Upper lobe of left lung (tissue), 6 donors: ENCODE results near the gene MARVELD1. TPM values are rescaled to one million over a fixed set of nuclear protein-coding genes. Genes with fewer than 3 reads are reported as not detected.

Experiments used
- ATAC-seq, 2 donors: fragments of 200-7000 bp; cut with Tn5 transposase; one replicate each; pipeline ENCODE4 v1.9.1; 2022; ENCODE audit warnings: mild to moderate bottlenecking in 2 of 2, moderate library complexity in 2 of 2; ENCODE audit not compliant: low FRiP score in 2 of 2
- DNase-seq, 2 donors: peaks; one replicate each; pipeline ENCODE4 v3.0.0-alpha.2; 2019 to 2020
- H3K27ac ChIP-seq, 4 donors: fragments of 200-600 bp; sonication (generic); one replicate each; pipeline ENCODE4 v1.5.1; 2016 to 2019
- H3K27me3 ChIP-seq, 4 donors: fragments of 200-600 bp; sonication (generic); one replicate each; pipeline ENCODE4 v1.5.1; 2017 to 2019
- H3K36me3 ChIP-seq, 4 donors: fragments of 200-600 bp; sonication (generic); one replicate each; pipeline ENCODE4 v1.5.1; 2016 to 2019
- H3K4me1 ChIP-seq, 4 donors: fragments of 200-600 bp; sonication (generic); one replicate each; pipeline ENCODE4 v1.5.1; 2018 to 2019
- H3K4me3 ChIP-seq, 4 donors: fragments of 200-600 bp; sonication (generic); one replicate each; pipeline ENCODE4 v1.5.1; 2017 to 2019; ENCODE audit warnings: mild to moderate bottlenecking in 2 of 4, moderate library complexity in 1 of 4
- H3K9me3 ChIP-seq, 4 donors: fragments of 200-600 bp; sonication (generic); one replicate each; pipeline ENCODE4 v1.5.1; 2018 to 2019
- EP300 ChIP-seq, 4 donors: sonication (generic); formaldehyde crosslinking; IDR thresholded peaks; one replicate each; pipeline ENCODE4 v1.5.1; 2017; ENCODE audit warnings: antibody characterized with exemption in 4 of 4, control low read depth in 2 of 4
- POLR2A ChIP-seq, 4 donors: fragments of 450-650 bp; IDR thresholded peaks; one replicate each; pipeline ENCODE4 v1.5.1; 2016 to 2017; ENCODE audit warnings: antibody characterized with exemption in 4 of 4, mild to moderate bottlenecking in 2 of 4
- POLR2AphosphoS5 ChIP-seq, 2 donors: sonication (generic); formaldehyde crosslinking; IDR thresholded peaks; one replicate each; pipeline ENCODE4 v1.5.1; 2017; ENCODE audit warnings: antibody characterized with exemption in 2 of 2
- WGBS, 2 donors: methylation state at CpG; one replicate each; pipeline ENCODE4 v1.1.5; 2017 to 2018; 5-methylcytosine and 5-hydroxymethylcytosine counted together
- total RNA-seq, 6 donors: library from RNA; depleted of rRNA in 4 of 6; stranded (reverse); fragments of >200 nt in 4 of 6; gene quantifications; one replicate each; pipeline versions ENCODE4 v1.1.0 to v1.2.1, GENCODE V29; 2016 to 2021
- TF ChIP-seq, protein P1 (sequence below), 6 experiments: fragments of 450-650 bp in 4 of 6; fragments of 200-600 bp in 2 of 6; sonication (generic) in 2 of 6; IDR thresholded peaks; one replicate each; pipeline ENCODE4 v1.5.1; 2016 to 2019; ENCODE audit warnings: antibody characterized with exemption in 6 of 6
- donor health status: DM: no; HTN: no; CAD: no; lungs with moderate emphysema.
- donor health status: DM: no; HTN: yes; CAD: no; lungs with severe emphysema.

The MARVELD1 gene
- total RNA-seq, 6 donors from 2014 or later = 18.2 to 62.7 (median 31.8) TPM

GRCh38 chr10:97744405-97745035, 31.0 kb downstream of the MARVELD1 start:
- Histone ChIP-seq H3K4me1 (no peaks in the 10 kb centered on the region), H3K27me3 (no peaks in the 10 kb centered on the region), H3K27ac (no peak overlapping the region), H3K4me3 (no peak overlapping the region), H3K9me3 (no peaks in the 10 kb centered on the region), H3K36me3 (peaks cover 14 to 100% (median 55%) of the 10 kb centered on the region in 4 donors)
- ATAC-seq = peak in 1 of 2 donors; percentile 46
- DNase-seq = no peak
- 90 to 94% methylated on average over 15 of the region's 15 CpGs for WGBS, 2 donors
- TF ChIP-seq POLR2A (IDR thresholded peaks at IDR 0.05) = no peak
- no peak for TF ChIP-seq EP300 (IDR thresholded peaks at IDR 0.05)
- TF ChIP-seq POLR2AphosphoS5 (IDR thresholded peaks at IDR 0.05) = no peak
- TF ChIP-seq, protein P1, sequence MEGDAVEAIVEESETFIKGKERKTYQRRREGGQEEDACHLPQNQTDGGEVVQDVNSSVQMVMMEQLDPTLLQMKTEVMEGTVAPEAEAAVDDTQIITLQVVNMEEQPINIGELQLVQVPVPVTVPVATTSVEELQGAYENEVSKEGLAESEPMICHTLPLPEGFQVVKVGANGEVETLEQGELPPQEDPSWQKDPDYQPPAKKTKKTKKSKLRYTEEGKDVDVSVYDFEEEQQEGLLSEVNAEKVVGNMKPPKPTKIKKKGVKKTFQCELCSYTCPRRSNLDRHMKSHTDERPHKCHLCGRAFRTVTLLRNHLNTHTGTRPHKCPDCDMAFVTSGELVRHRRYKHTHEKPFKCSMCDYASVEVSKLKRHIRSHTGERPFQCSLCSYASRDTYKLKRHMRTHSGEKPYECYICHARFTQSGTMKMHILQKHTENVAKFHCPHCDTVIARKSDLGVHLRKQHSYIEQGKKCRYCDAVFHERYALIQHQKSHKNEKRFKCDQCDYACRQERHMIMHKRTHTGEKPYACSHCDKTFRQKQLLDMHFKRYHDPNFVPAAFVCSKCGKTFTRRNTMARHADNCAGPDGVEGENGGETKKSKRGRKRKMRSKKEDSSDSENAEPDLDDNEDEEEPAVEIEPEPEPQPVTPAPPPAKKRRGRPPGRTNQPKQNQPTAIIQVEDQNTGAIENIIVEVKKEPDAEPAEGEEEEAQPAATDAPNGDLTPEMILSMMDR (IDR thresholded peaks at IDR 0.05) = no peak

- H3K27me3 ChIP-seq = no peaks in the 10 kb centered on the region
- no peak overlapping the region for H3K4me3 ChIP-seq
- DNase-seq (no peak), ATAC-seq (no peak)
- WGBS, 2 donors = 92 to 93% methylated on average over 1 of the region's 1 CpG
- H3K36me3 ChIP-seq = peaks cover 26 to 100% (median 81%) of the 10 kb centered on the region in 4 donors
- TF ChIP-seq POLR2A (IDR thresholded peaks at IDR 0.05) = no peak
- TF ChIP-seq POLR2AphosphoS5 (IDR thresholded peaks at IDR 0.05) = no peak
- TF ChIP-seq, protein P1 (IDR thresholded peaks at IDR 0.05) = no peak
- TF ChIP-seq EP300 (IDR thresholded peaks at IDR 0.05) = no peak
- H3K27ac ChIP-seq = no peak overlapping the region
- H3K4me1 ChIP-seq = no peaks in the 10 kb centered on the region
- no peaks in the 10 kb centered on the region for H3K9me3 ChIP-seq
These were observed 34.0 kb downstream of the MARVELD1 start for GRCh38 chr10:97747573-97747972.

DNA sequence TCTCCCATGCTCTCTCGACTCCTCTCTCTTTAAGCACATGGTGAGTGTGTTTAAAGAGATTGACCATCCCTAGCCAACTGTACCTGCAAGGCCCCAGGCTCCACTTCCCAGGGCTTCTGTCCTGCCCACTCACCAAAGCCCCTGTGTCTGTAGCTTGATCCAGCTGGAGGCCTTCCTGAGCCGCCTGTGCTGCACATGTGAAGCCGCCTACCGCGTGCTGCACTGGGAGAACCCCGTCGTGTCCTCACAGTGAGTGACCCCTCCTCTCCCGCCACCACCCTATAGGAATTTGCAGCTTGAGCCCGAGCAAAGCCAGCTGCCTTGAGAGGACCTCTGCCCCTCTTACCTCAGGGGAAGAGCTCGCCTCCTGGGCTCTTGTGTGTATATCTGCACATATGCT, 34.6 kb downstream of the MARVELD1 start:
- Histone ChIP-seq H3K9me3 (no peaks in the 10 kb centered on the region), H3K27me3 (no peaks in the 10 kb centered on the region), H3K27ac (no peak overlapping the region), H3K4me3 (no peak overlapping the region), H3K4me1 (no peaks in the 10 kb centered on the region), H3K36me3 (peaks cover 29 to 100% (median 82%) of the 10 kb centered on the region in 4 donors)
- TF ChIP-seq POLR2AphosphoS5 (IDR thresholded peaks at IDR 0.05) (no peak), EP300 (IDR thresholded peaks at IDR 0.05) (no peak)
- TF ChIP-seq, protein P1 (IDR thresholded peaks at IDR 0.05) = no peak
- 87 to 91% methylated on average over 6 to 10 of the region's 10 CpGs for WGBS, 2 donors
- DNase-seq (no peak), ATAC-seq (no peak)

DNA sequence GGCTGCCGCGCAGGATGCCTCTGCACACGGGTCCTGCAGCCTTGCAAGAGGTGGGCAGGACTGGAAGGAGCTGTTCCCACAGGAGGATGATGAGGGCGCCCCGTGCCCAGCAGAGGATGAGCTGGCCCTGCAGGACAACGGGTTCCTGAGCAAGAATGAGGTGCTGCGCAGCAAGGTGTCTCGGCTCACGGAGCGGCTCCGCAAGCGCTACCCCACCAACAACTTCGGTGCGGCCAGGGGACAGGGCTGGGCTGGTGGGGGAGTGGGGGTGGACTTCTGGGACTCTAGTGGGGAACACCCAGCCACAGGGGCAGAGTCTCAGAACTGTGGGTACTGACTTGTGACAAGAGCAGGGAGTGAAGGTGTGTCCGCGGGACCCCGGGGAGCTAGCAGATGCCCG, 39.4 kb downstream of the MARVELD1 start:
- TF ChIP-seq, protein P1 (IDR thresholded peaks at IDR 0.05) = no peak
- no peak for TF ChIP-seq EP300 (IDR thresholded peaks at IDR 0.05)
- no peak for TF ChIP-seq POLR2A (IDR thresholded peaks at IDR 0.05)
- TF ChIP-seq POLR2AphosphoS5 (IDR thresholded peaks at IDR 0.05) = no peak
- no peaks in the 10 kb centered on the region for H3K4me1 ChIP-seq
- H3K27me3 ChIP-seq = no peaks in the 10 kb centered on the region
- no peak overlapping the region for H3K4me3 ChIP-seq
- ATAC-seq (no peak), DNase-seq (no peak)
- no peak overlapping the region for H3K27ac ChIP-seq
- peaks cover 41 to 99% (median 95%) of the 10 kb centered on the region in 4 donors for H3K36me3 ChIP-seq
- no peaks in the 10 kb centered on the region for H3K9me3 ChIP-seq
- 95 to 98% methylated on average over 8 to 18 of the region's 18 CpGs for WGBS, 2 donors

DNA sequence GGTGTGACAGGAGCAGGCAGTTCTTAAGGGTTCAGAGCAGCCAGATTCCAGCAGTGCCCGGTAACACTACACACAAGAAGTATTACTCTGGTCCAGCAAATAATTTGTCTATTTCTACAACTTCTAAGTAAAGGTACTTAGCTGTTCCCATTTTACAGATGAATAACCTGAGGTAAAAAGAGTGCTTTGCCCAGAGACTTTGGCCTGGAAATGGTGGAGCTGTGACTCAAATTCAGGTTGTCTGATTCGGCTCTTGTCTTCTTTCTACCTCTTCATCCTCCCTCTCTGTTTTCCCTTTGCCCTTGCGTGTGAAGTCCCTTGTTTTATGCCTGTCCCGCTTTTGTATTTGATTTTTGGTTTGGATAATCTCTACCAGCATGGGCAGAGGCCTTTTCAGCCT, 41.2 kb downstream of the MARVELD1 start:
- DNase-seq (no peak), ATAC-seq (no peak)
- Histone ChIP-seq H3K4me1 (peaks cover 0 to 9% (median 0%) of the 10 kb centered on the region in 4 donors), H3K36me3 (peaks cover 41 to 94% (median 92%) of the 10 kb centered on the region in 4 donors), H3K9me3 (no peaks in the 10 kb centered on the region), H3K4me3 (no peak overlapping the region), H3K27ac (no peak overlapping the region), H3K27me3 (no peaks in the 10 kb centered on the region)
- TF ChIP-seq, protein P1 (IDR thresholded peaks at IDR 0.05) = no peak
- TF ChIP-seq POLR2AphosphoS5 (IDR thresholded peaks at IDR 0.05) = no peak
- TF ChIP-seq EP300 (IDR thresholded peaks at IDR 0.05) = no peak
- TF ChIP-seq POLR2A (IDR thresholded peaks at IDR 0.05) = no peak
- WGBS, 2 donors = 49 to 65% methylated on average over 3 to 4 of the region's 4 CpGs
